Measurements from ENCODE around the gene BAIAP3. TPM values are rescaled to one million over a fixed set of nuclear protein-coding genes. Genes with fewer than 3 reads are reported as not detected.

The BAIAP3 gene
- total RNA-seq, 1 donor from 2014 or later = 1.7 TPM

GRCh38 chr16:1317479-1318267, 15.8 kb upstream of the BAIAP3 start:
- H3K4me1 Mint-ChIP-seq (ENCODE audit: low read depth) = peaks cover 6% of the 10 kb centered on the region
- no peaks in the 10 kb centered on the region for H3K9me3 Mint-ChIP-seq (ENCODE audit: low read depth)
- H3K36me3 Mint-ChIP-seq (ENCODE audit: low read depth) = peaks cover 32% of the 10 kb centered on the region
- no peak for DNase-seq (ENCODE audit: low spot score)
- no peak overlapping the region for H3K4me3 Mint-ChIP-seq (ENCODE audit: unreplicated experiment)
- peak overlapping the region; percentile 12 for H3K27ac Mint-ChIP-seq (ENCODE audit: unreplicated experiment)
- no peaks in the 10 kb centered on the region for H3K27me3 Mint-ChIP-seq (ENCODE audit: low read depth)
- no peak for TF ChIP-seq CTCF (IDR thresholded peaks at IDR 0.05)

- H3K4me1 Mint-ChIP-seq (ENCODE audit: low read depth) = peaks cover under 1% of the 10 kb centered on the region
- peaks cover 32% of the 10 kb centered on the region for H3K36me3 Mint-ChIP-seq (ENCODE audit: low read depth)
- no peaks in the 10 kb centered on the region for H3K9me3 Mint-ChIP-seq (ENCODE audit: low read depth)
- TF ChIP-seq CTCF (IDR thresholded peaks at IDR 0.05) = no peak
- no peaks in the 10 kb centered on the region for H3K27me3 Mint-ChIP-seq (ENCODE audit: low read depth)
- DNase-seq (ENCODE audit: low spot score) = no peak
- no peak overlapping the region for H3K4me3 Mint-ChIP-seq (ENCODE audit: unreplicated experiment)
- H3K27ac Mint-ChIP-seq (ENCODE audit: unreplicated experiment) = no peak overlapping the region
These were observed 15.2 kb upstream of the BAIAP3 start for GRCh38 chr16:1318268-1318545.

GRCh38 chr16:1319041-1319440, 14.4 kb upstream of the BAIAP3 start:
- H3K4me1 Mint-ChIP-seq (ENCODE audit: low read depth) = no peaks in the 10 kb centered on the region
- no peaks in the 10 kb centered on the region for H3K9me3 Mint-ChIP-seq (ENCODE audit: low read depth)
- no peak overlapping the region for H3K4me3 Mint-ChIP-seq (ENCODE audit: unreplicated experiment)
- no peak overlapping the region for H3K27ac Mint-ChIP-seq (ENCODE audit: unreplicated experiment)
- no peak for TF ChIP-seq CTCF (IDR thresholded peaks at IDR 0.05)
- no peak for DNase-seq (ENCODE audit: low spot score)
- H3K27me3 Mint-ChIP-seq (ENCODE audit: low read depth) = no peaks in the 10 kb centered on the region
- H3K36me3 Mint-ChIP-seq (ENCODE audit: low read depth) = peaks cover 36% of the 10 kb centered on the region

GRCh38 chr16:1320097-1320496, 13.3 kb upstream of the BAIAP3 start:
- no peaks in the 10 kb centered on the region for H3K4me1 Mint-ChIP-seq (ENCODE audit: low read depth)
- no peaks in the 10 kb centered on the region for H3K9me3 Mint-ChIP-seq (ENCODE audit: low read depth)
- peaks cover 39% of the 10 kb centered on the region for H3K36me3 Mint-ChIP-seq (ENCODE audit: low read depth)
- no peaks in the 10 kb centered on the region for H3K27me3 Mint-ChIP-seq (ENCODE audit: low read depth)
- no peak for TF ChIP-seq CTCF (IDR thresholded peaks at IDR 0.05)
- no peak overlapping the region for H3K4me3 Mint-ChIP-seq (ENCODE audit: unreplicated experiment)
- DNase-seq (ENCODE audit: low spot score) = no peak
- H3K27ac Mint-ChIP-seq (ENCODE audit: unreplicated experiment) = no peak overlapping the region

- no peak for TF ChIP-seq CTCF (IDR thresholded peaks at IDR 0.05)
- H3K27me3 Mint-ChIP-seq (ENCODE audit: low read depth) = no peaks in the 10 kb centered on the region
- H3K36me3 Mint-ChIP-seq (ENCODE audit: low read depth) = peaks cover 37% of the 10 kb centered on the region
- H3K9me3 Mint-ChIP-seq (ENCODE audit: low read depth) = no peaks in the 10 kb centered on the region
- no peaks in the 10 kb centered on the region for H3K4me1 Mint-ChIP-seq (ENCODE audit: low read depth)
- H3K27ac Mint-ChIP-seq (ENCODE audit: unreplicated experiment) = no peak overlapping the region
- DNase-seq (ENCODE audit: low spot score) = no peak
- H3K4me3 Mint-ChIP-seq (ENCODE audit: unreplicated experiment) = no peak overlapping the region
These were observed 12.7 kb upstream of the BAIAP3 start for GRCh38 chr16:1320658-1321240.
